HG02870 (cell line): ENCODE results near the gene KLRD1.
"Not testable (repeated sequence)": the region's sequence is repeated elsewhere in the genome, so short reads cannot be mapped to it uniquely, and the experiment has no call there.

ENCODE experiments used
- ATAC-seq: cut with Tn5 transposase; IDR thresholded peaks from one replicate; pipeline ENCODE4 v1.9.1; 2021; ENCODE audit warnings: mild to moderate bottlenecking, moderate library complexity; ENCODE audit not compliant: unreplicated experiment

Gene KLRD1

GRCh38 chr12:10336196-10336595 lies 28.5 kb downstream of the KLRD1 start:
- ATAC-seq = not testable (repeated sequence)

GRCh38 chr12:10338470-10338869 lies 30.8 kb downstream of the KLRD1 start:
- not testable (repeated sequence) for ATAC-seq

GRCh38 chr12:10339053-10339840 lies 31.6 kb downstream of the KLRD1 start:
- no peak for ATAC-seq

- ATAC-seq = not testable (repeated sequence)
These were observed 33.3 kb downstream of the KLRD1 start for GRCh38 chr12:10340946-10341345.

- no peak for ATAC-seq
These were observed 34.3 kb downstream of the KLRD1 start for GRCh38 chr12:10341892-10342509.

GRCh38 chr12:10351457-10351856 lies 43.8 kb downstream of the KLRD1 start:
- not testable (repeated sequence) for ATAC-seq

- no peak for ATAC-seq
These were observed 46.4 kb downstream of the KLRD1 start for GRCh38 chr12:10354071-10354470.

- no peak for ATAC-seq
These were observed 46.8 kb downstream of the KLRD1 start for GRCh38 chr12:10354502-10354901.

GRCh38 chr12:10358131-10358530 lies 50.5 kb downstream of the KLRD1 start:
- ATAC-seq = no peak

GRCh38 chr12:10358969-10359368 lies 51.3 kb downstream of the KLRD1 start:
- ATAC-seq = no peak

GRCh38 chr12:10361084-10361483 lies 53.4 kb downstream of the KLRD1 start:
- ATAC-seq = no peak

GRCh38 chr12:10361622-10362021 lies 54.0 kb downstream of the KLRD1 start:
- ATAC-seq = no peak

GRCh38 chr12:10362325-10362724 lies 54.7 kb downstream of the KLRD1 start:
- ATAC-seq = no peak

GRCh38 chr12:10362828-10363657 lies 55.4 kb downstream of the KLRD1 start:
- ATAC-seq = no peak

GRCh38 chr12:10363658-10363913 lies 55.9 kb downstream of the KLRD1 start:
- ATAC-seq = no peak

GRCh38 chr12:10363914-10364814 lies 56.5 kb downstream of the KLRD1 start:
- peak; percentile 91 for ATAC-seq

GRCh38 chr12:10364815-10365622 lies 57.3 kb downstream of the KLRD1 start:
- peak; percentile 49 for ATAC-seq

- no peak for ATAC-seq
These were observed 58.2 kb downstream of the KLRD1 start for GRCh38 chr12:10365696-10366405.

- no peak for ATAC-seq
These were observed 59.2 kb downstream of the KLRD1 start for GRCh38 chr12:10366875-10367274.
